Fibroblast of peridontal ligament (primary cell): Measurements from ENCODE around the gene LRRC73.
"Not testable (repeated sequence)": the region's sequence is repeated elsewhere in the genome, so short reads cannot be mapped to it uniquely, and the experiment has no call there.

ENCODE experiments used
- DNase-seq: peaks from one replicate; pipeline ENCODE4 v3.0.0-alpha.2; 2010; ENCODE audit errors: extremely low read depth

Gene LRRC73

GRCh38 chr6:43511824-43512415 is 1.8 kb upstream of the LRRC73 start:
- no peak for DNase-seq

GRCh38 chr6:43510827-43511163 is 649 bp upstream of the LRRC73 start:
- no peak for DNase-seq

GRCh38 chr6:43509142-43509983 is 783 bp downstream of the LRRC73 start:
- DNase-seq, result no peak

- no peak for DNase-seq
Observed at GRCh38 chr6:43508481-43509141, 1.5 kb downstream of the LRRC73 start.

- peak; percentile 88 for DNase-seq
Observed at GRCh38 chr6:43506667-43507471, 3.3 kb downstream of the LRRC73 start.

GRCh38 chr6:43506171-43506570 is 4.0 kb downstream of the LRRC73 start:
- no peak for DNase-seq

- no peak for DNase-seq
Observed at GRCh38 chr6:43505718-43506117, 4.4 kb downstream of the LRRC73 start.

GRCh38 chr6:43504756-43505593 is 5.2 kb downstream of the LRRC73 start:
- DNase-seq, result no peak

GRCh38 chr6:43503443-43503842 is 6.7 kb downstream of the LRRC73 start:
- no peak for DNase-seq

- DNase-seq, result no peak
Observed at GRCh38 chr6:43502666-43503065, 7.5 kb downstream of the LRRC73 start.

GRCh38 chr6:43500921-43501320 is 9.2 kb downstream of the LRRC73 start:
- DNase-seq, result no peak

- no peak for DNase-seq
Observed at GRCh38 chr6:43499028-43499815, 10.9 kb downstream of the LRRC73 start.

- not testable (repeated sequence) for DNase-seq
Observed at GRCh38 chr6:43498291-43498690, 11.9 kb downstream of the LRRC73 start.

GRCh38 chr6:43497689-43498088 is 12.5 kb downstream of the LRRC73 start:
- DNase-seq, result no peak

- no peak for DNase-seq
Observed at GRCh38 chr6:43497129-43497396, 13.1 kb downstream of the LRRC73 start.

- DNase-seq, result peak; percentile 42
Observed at GRCh38 chr6:43496370-43497128, 13.6 kb downstream of the LRRC73 start.

- no peak for DNase-seq
Observed at GRCh38 chr6:43495409-43495941, 14.7 kb downstream of the LRRC73 start.

- DNase-seq, result no peak
Observed at GRCh38 chr6:43494766-43495165, 15.4 kb downstream of the LRRC73 start.

GRCh38 chr6:43494321-43494720 is 15.8 kb downstream of the LRRC73 start:
- DNase-seq, result no peak

- no peak for DNase-seq
Observed at GRCh38 chr6:43493833-43494232, 16.3 kb downstream of the LRRC73 start.
